Measurements from ENCODE around the gene PIGT. TPM values are rescaled to one million over a fixed set of nuclear protein-coding genes. Genes with fewer than 3 reads are reported as not detected.

PIGT gene
- total and polyA plus RNA-seq, 2 experiments from 2014 or later: 48.4 to 63.1 TPM

DNA sequence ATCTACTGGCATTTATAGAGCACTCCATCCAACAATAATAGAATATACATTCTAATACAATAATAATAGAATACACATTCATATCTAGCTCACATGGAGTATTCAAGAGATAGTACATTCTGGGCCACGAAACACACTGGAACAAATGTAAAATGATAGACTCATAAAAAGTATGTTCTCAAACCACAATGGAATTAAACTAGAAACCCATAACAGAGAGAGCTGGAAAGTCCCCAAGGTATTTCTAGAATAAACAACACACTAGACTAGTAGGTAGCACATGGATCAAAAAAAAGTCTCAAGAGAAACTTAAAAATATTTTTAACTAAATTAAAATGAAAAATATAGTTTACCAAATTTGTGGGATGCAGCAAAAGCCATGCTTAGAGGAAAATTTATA, 28.7 kb upstream of the PIGT start:
- Histone ChIP-seq H3K4me2 (no peak overlapping the region), H3K4me3 (no peak overlapping the region), H3F3A (replicated peaks; ENCODE audit: low read depth) (no peaks in the 10 kb centered on the region), H4K20me1 (replicated peaks; ENCODE audit: insufficient read depth) (no peaks in the 10 kb centered on the region), H3K4me1 (ENCODE audit: insufficient read depth) (no peaks in the 10 kb centered on the region), H2AFZ (no peak overlapping the region), H3K27ac (ENCODE audit: low read depth) (no peak overlapping the region), H3K79me2 (replicated peaks; ENCODE audit: insufficient read depth) (no peaks in the 10 kb centered on the region), H3K36me3 (ENCODE audit: insufficient read depth) (no peaks in the 10 kb centered on the region), H3K9me2 (ENCODE audit: insufficient read depth) (no peaks in the 10 kb centered on the region), H3K27me3 (ENCODE audit: insufficient read depth) (no peaks in the 10 kb centered on the region)
- no peak overlapping the region for H3K27ac Mint-ChIP-seq
- no peak for DNase-seq (ENCODE audit: low spot score)
- H3K4me1 Mint-ChIP-seq: no peaks in the 10 kb centered on the region
- no peaks in the 10 kb centered on the region for H3K36me3 Mint-ChIP-seq (ENCODE audit: low read depth)
- no peak for ATAC-seq
- no peaks in the 10 kb centered on the region for H3K9me3 Mint-ChIP-seq
- H3K4me3 Mint-ChIP-seq: no peak overlapping the region
- H3K27me3 Mint-ChIP-seq (ENCODE audit: insufficient read depth, low read depth, poor library complexity): no peaks in the 10 kb centered on the region
- TF ChIP-seq ZNF114 (CRISPR knock-in tag; IDR thresholded peaks at IDR 0.05) (no peak), EZH2 (IDR thresholded peaks at IDR 0.05; ENCODE audit: low read depth, unreplicated experiment) (no peak), EZH2phosphoT487 (IDR thresholded peaks at IDR 0.05; ENCODE audit: unreplicated experiment) (no peak), NANOG (IDR thresholded peaks at IDR 0.05; ENCODE audit: borderline replicate concordance) (no peak), JUNB (IDR thresholded peaks at IDR 0.05; ENCODE audit: unreplicated experiment) (no peak), CREB1 (CRISPR knock-in tag; IDR thresholded peaks at IDR 0.05; ENCODE audit: low read depth) (no peak), STAT1 (IDR thresholded peaks at IDR 0.05; ENCODE audit: unreplicated experiment) (no peak), POLR2AphosphoS5 (IDR thresholded peaks at IDR 0.05; ENCODE audit: low read depth) (no peak), ZNF331 (CRISPR knock-in tag; IDR thresholded peaks at IDR 0.05; ENCODE audit: low read depth) (no peak)
- TF ChIP-seq, protein P1, sequence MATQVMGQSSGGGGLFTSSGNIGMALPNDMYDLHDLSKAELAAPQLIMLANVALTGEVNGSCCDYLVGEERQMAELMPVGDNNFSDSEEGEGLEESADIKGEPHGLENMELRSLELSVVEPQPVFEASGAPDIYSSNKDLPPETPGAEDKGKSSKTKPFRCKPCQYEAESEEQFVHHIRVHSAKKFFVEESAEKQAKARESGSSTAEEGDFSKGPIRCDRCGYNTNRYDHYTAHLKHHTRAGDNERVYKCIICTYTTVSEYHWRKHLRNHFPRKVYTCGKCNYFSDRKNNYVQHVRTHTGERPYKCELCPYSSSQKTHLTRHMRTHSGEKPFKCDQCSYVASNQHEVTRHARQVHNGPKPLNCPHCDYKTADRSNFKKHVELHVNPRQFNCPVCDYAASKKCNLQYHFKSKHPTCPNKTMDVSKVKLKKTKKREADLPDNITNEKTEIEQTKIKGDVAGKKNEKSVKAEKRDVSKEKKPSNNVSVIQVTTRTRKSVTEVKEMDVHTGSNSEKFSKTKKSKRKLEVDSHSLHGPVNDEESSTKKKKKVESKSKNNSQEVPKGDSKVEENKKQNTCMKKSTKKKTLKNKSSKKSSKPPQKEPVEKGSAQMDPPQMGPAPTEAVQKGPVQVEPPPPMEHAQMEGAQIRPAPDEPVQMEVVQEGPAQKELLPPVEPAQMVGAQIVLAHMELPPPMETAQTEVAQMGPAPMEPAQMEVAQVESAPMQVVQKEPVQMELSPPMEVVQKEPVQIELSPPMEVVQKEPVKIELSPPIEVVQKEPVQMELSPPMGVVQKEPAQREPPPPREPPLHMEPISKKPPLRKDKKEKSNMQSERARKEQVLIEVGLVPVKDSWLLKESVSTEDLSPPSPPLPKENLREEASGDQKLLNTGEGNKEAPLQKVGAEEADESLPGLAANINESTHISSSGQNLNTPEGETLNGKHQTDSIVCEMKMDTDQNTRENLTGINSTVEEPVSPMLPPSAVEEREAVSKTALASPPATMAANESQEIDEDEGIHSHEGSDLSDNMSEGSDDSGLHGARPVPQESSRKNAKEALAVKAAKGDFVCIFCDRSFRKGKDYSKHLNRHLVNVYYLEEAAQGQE (IDR thresholded peaks at IDR 0.05; ENCODE audit: unreplicated experiment): no peak
- TF ChIP-seq, protein P2, sequence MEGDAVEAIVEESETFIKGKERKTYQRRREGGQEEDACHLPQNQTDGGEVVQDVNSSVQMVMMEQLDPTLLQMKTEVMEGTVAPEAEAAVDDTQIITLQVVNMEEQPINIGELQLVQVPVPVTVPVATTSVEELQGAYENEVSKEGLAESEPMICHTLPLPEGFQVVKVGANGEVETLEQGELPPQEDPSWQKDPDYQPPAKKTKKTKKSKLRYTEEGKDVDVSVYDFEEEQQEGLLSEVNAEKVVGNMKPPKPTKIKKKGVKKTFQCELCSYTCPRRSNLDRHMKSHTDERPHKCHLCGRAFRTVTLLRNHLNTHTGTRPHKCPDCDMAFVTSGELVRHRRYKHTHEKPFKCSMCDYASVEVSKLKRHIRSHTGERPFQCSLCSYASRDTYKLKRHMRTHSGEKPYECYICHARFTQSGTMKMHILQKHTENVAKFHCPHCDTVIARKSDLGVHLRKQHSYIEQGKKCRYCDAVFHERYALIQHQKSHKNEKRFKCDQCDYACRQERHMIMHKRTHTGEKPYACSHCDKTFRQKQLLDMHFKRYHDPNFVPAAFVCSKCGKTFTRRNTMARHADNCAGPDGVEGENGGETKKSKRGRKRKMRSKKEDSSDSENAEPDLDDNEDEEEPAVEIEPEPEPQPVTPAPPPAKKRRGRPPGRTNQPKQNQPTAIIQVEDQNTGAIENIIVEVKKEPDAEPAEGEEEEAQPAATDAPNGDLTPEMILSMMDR (conservative IDR thresholded peaks at IDR 0.05; ENCODE audit: low read depth in 2 of 2): no peak
- TF ChIP-seq, protein P3, sequence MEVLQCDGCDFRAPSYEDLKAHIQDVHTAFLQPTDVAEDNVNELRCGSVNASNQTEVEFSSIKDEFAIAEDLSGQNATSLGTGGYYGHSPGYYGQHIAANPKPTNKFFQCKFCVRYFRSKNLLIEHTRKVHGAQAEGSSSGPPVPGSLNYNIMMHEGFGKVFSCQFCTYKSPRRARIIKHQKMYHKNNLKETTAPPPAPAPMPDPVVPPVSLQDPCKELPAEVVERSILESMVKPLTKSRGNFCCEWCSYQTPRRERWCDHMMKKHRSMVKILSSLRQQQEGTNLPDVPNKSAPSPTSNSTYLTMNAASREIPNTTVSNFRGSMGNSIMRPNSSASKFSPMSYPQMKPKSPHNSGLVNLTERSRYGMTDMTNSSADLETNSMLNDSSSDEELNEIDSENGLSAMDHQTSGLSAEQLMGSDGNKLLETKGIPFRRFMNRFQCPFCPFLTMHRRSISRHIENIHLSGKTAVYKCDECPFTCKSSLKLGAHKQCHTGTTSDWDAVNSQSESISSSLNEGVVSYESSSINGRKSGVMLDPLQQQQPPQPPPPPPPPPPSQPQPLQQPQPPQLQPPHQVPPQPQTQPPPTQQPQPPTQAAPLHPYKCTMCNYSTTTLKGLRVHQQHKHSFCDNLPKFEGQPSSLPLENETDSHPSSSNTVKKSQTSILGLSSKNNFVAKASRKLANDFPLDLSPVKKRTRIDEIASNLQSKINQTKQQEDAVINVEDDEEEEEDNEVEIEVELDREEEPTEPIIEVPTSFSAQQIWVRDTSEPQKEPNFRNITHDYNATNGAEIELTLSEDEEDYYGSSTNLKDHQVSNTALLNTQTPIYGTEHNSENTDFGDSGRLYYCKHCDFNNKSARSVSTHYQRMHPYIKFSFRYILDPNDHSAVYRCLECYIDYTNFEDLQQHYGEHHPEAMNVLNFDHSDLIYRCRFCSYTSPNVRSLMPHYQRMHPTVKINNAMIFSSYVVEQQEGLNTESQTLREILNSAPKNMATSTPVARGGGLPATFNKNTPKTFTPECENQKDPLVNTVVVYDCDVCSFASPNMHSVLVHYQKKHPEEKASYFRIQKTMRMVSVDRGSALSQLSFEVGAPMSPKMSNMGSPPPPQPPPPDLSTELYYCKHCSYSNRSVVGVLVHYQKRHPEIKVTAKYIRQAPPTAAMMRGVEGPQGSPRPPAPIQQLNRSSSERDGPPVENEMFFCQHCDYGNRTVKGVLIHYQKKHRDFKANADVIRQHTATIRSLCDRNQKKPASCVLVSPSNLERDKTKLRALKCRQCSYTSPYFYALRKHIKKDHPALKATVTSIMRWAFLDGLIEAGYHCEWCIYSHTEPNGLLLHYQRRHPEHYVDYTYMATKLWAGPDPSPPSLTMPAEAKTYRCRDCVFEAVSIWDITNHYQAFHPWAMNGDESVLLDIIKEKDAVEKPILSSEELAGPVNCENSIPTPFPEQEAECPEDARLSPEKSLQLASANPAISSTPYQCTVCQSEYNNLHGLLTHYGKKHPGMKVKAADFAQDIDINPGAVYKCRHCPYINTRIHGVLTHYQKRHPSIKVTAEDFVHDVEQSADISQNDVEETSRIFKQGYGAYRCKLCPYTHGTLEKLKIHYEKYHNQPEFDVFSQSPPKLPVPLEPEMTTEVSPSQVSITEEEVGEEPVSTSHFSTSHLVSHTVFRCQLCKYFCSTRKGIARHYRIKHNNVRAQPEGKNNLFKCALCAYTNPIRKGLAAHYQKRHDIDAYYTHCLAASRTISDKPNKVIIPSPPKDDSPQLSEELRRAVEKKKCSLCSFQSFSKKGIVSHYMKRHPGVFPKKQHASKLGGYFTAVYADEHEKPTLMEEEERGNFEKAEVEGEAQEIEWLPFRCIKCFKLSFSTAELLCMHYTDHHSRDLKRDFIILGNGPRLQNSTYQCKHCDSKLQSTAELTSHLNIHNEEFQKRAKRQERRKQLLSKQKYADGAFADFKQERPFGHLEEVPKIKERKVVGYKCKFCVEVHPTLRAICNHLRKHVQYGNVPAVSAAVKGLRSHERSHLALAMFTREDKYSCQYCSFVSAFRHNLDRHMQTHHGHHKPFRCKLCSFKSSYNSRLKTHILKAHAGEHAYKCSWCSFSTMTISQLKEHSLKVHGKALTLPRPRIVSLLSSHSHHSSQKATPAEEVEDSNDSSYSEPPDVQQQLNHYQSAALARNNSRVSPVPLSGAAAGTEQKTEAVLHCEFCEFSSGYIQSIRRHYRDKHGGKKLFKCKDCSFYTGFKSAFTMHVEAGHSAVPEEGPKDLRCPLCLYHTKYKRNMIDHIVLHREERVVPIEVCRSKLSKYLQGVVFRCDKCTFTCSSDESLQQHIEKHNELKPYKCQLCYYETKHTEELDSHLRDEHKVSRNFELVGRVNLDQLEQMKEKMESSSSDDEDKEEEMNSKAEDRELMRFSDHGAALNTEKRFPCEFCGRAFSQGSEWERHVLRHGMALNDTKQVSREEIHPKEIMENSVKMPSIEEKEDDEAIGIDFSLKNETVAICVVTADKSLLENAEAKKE (CRISPR knock-in tag; IDR thresholded peaks at IDR 0.05): no peak
- TF ChIP-seq, protein P4, sequence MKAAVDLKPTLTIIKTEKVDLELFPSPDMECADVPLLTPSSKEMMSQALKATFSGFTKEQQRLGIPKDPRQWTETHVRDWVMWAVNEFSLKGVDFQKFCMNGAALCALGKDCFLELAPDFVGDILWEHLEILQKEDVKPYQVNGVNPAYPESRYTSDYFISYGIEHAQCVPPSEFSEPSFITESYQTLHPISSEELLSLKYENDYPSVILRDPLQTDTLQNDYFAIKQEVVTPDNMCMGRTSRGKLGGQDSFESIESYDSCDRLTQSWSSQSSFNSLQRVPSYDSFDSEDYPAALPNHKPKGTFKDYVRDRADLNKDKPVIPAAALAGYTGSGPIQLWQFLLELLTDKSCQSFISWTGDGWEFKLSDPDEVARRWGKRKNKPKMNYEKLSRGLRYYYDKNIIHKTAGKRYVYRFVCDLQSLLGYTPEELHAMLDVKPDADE (IDR thresholded peaks at IDR 0.05): no peak

All from GM23338 (cell line).